ENCODE results near the gene QSER1.

DNA sequence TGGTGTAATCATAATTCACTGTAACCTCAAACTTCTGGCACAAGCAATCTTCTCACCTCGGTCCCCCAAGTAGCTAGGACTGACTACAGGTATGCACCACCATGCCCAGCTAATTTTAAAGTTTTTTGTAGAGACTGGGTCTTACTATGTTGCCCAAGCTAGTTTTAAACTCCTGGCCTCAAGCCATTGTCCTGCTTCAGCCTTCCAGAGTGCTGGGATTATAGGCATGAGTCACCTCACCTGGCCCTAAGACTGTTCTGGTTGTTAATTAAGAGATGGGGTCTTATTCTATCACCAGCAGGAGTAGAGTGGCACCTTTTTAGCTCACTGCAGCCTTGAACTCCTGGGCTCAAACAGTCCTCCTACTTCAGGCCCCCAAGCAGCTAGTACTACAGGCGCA is 71.1 kb downstream of the QSER1 start:
- TF ChIP-seq, protein P1, sequence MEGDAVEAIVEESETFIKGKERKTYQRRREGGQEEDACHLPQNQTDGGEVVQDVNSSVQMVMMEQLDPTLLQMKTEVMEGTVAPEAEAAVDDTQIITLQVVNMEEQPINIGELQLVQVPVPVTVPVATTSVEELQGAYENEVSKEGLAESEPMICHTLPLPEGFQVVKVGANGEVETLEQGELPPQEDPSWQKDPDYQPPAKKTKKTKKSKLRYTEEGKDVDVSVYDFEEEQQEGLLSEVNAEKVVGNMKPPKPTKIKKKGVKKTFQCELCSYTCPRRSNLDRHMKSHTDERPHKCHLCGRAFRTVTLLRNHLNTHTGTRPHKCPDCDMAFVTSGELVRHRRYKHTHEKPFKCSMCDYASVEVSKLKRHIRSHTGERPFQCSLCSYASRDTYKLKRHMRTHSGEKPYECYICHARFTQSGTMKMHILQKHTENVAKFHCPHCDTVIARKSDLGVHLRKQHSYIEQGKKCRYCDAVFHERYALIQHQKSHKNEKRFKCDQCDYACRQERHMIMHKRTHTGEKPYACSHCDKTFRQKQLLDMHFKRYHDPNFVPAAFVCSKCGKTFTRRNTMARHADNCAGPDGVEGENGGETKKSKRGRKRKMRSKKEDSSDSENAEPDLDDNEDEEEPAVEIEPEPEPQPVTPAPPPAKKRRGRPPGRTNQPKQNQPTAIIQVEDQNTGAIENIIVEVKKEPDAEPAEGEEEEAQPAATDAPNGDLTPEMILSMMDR (IDR thresholded peaks at IDR 0.05; ENCODE audit: low read depth, low read length, poor library complexity, severe bottlenecking): no peak
- no peak for TF ChIP-seq EZH2phosphoT487 (IDR thresholded peaks at IDR 0.05; ENCODE audit: borderline replicate concordance, low read length)
